HL-60 (cell line): ENCODE results near the gene R3HDM2.

Experiments used
- DNase-seq, 2 experiments: peaks; one replicate each; pipeline ENCODE4 v3.0.0-alpha.2; 2010 to 2020; ENCODE audit warnings: low read depth in 1 of 2, low spot score in 1 of 2
- H3K27ac ChIP-seq: fragments of 250-450 bp; sonication (Bioruptor Pico); replicated peaks from 2 replicates; pipeline ENCODE4 v1.5.1; 2020; ENCODE audit warnings: mild to moderate bottlenecking, moderate library complexity
- H3K27me3 ChIP-seq: fragments of 250-450 bp; sonication (Bioruptor Pico); 2 replicates; pipeline ENCODE4 v1.5.1; 2021; ENCODE audit warnings: mild to moderate bottlenecking, moderate library complexity; ENCODE audit not compliant: insufficient read depth, poor library complexity, severe bottlenecking
- H3K4me3 ChIP-seq: replicated peaks from 2 replicates; pipeline ENCODE4 v1.5.1; 2011; ENCODE audit warnings: mild to moderate bottlenecking, control low read depth, low read length; ENCODE audit not compliant: insufficient read depth
- CTCF ChIP-seq: IDR thresholded peaks from one replicate; pipeline ENCODE4 v1.5.1; 2011; ENCODE audit warnings: low read length, control low read depth, inconsistent platforms; ENCODE audit not compliant: insufficient read depth
- GABPA ChIP-seq: IDR thresholded peaks from 2 replicates; pipeline ENCODE4 v1.6.1; 2012; ENCODE audit warnings: low read depth
- POLR2AphosphoS5 ChIP-seq: IDR thresholded peaks from 2 replicates; pipeline ENCODE4 v1.6.1; 2012; ENCODE audit warnings: low read depth
- REST ChIP-seq: IDR thresholded peaks from 2 replicates; pipeline ENCODE4 v1.6.1; 2012; ENCODE audit warnings: low read depth; ENCODE audit not compliant: insufficient replicate concordance
- SPI1 ChIP-seq: IDR thresholded peaks from 2 replicates; pipeline ENCODE4 v1.6.1; 2012; ENCODE audit warnings: low read depth, mild to moderate bottlenecking, borderline replicate concordance

Gene R3HDM2

GRCh38 chr12:57216921-57217879, 213.6 kb downstream of the R3HDM2 start:
- Histone ChIP-seq H3K4me3 (0 out of 2 replicates have a peak overlapping the region, but pooled peaks have one; percentile 13), H3K27ac (no peak overlapping the region), H3K27me3 (peaks cover 74% of the 10 kb centered on the region)
- DNase-seq = no peak
- TF ChIP-seq REST (no peak), GABPA (no peak), POLR2AphosphoS5 (no peak), CTCF (no peak), SPI1 (no peak)

GRCh38 chr12:57216014-57216911, 214.6 kb downstream of the R3HDM2 start, which contains the start of gene NXPH4:
Gene NXPH4, plus strand, starts transcription at chr12:57216794. Its CDS starts 176 bp downstream, at chr12:57216970.
- no peak for TF ChIP-seq GABPA
- TF ChIP-seq REST = no peak
- TF ChIP-seq POLR2AphosphoS5 = no peak
- no peak for TF ChIP-seq SPI1
- no peak for TF ChIP-seq CTCF
- no peak for DNase-seq
- Histone ChIP-seq H3K4me3 (peak within 1 kb of the TSS; percentile 22), H3K27ac (no peak within 1 kb of the TSS), H3K27me3 (peaks cover 64% of the 10 kb centered on the region)

- peaks cover 58% of the 10 kb centered on the region for H3K27me3 ChIP-seq
- no peak overlapping the region for H3K27ac ChIP-seq
- no peak for DNase-seq
- no peak for TF ChIP-seq SPI1
- TF ChIP-seq REST = no peak
- TF ChIP-seq POLR2AphosphoS5 = no peak
- no peak overlapping the region for H3K4me3 ChIP-seq
These were observed 215.2 kb downstream of the R3HDM2 start for GRCh38 chr12:57215668-57216013.
